Stimulated activated CD4-positive, alpha-beta T cell treated with anti-CD3 and anti-CD28 coated beads, Interleukin-2, amount 100 ng/mL, for 24 hours (primary cell): ENCODE data around the gene HSPA12B.

Experiments used
- DNase-seq, 2 donors: peaks; one replicate each; pipeline ENCODE4 v3.0.0-alpha.2; 2020

HSPA12B gene

DNA sequence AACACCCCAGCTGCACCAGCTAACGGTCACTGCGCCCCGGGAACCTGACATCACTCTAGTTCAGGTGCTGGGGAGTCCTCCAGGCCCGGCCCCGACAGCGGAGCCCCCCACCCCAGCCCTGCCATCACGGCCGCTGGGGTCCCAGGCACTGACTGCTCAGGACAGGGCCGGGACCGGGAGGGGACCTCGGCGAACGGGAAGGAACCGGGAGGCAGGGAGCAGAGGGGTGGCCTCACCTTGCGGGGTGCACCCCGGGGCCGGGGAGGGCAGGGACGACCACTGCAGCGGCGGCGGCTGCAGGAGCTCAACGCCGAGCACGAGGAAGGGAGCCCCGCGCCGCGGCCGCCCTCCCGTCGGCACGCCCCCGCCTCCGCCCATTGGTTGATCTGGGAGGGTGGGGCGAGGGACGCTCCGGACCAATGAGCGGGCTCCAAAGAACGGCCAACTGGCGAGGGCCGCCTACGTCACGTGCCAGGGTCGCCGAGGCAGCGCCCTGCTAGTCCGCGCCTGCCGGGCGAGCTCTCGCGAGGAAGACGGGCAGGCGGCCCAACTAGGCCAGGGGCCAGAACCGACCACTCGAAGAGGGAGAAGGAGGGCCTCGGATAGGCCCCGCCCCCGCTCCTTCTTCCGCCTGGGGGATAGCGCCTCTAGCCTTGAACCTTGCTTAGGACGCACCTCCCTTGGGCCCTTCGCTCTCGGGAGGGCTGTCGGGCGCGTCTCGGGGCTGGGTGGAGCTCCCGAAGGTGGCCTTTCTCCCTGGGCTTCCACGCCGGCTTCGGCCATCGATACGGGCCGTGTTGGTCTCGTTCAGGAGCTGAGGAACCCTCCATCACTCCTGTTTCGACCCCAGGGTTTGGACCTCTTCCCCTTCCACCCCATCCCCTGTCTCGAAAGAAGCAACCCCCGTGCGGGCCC, 35.2 kb downstream of the HSPA12B start, which contains the start of gene ADISSP:
Gene ADISSP, minus strand, starts transcription at position 327 of the 915 bp plus-strand sequence. CDS start 7,653 bp downstream, outside the sequence.
- peak; percentile 97 to 98 for DNase-seq

DNA sequence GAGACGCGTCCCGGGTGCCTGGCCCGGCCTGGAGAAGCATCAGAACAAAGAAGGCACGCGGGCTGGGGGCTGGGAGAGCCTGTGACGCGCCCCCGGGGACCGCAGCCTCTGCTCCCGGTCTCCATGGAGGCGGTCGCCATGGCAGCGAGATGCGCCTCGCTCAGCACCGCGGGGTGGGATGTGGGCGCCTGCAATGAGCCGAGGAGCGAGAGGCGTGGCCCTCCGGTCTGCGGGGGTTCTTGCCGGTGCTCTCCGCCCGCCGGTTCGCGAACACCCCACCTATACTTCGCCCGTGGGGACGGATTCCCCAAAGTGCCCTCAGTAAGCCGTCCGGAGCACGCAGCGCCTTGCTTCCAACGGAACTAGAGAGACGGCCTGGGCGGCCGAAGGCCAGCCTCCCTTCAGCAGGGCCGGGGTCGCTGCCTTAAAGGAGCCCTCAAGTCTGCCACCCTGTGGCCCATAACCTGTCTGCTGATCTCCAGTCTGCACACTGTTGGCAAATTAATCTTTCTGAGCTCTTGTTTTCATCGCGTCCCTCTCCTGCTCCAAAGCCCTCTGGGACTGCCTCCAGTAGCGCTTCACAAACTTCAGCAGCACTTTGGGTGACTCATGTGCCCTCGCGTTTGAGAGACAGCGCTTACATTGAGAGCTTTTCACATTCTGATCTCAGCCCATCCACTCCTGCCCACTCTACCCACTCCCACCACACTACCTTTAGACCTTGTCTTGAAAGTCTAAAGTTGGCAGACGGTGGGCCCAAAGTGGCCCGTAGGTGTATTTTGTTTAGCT, 36.1 kb downstream of the HSPA12B start:
- peak; percentile 82 to 83 for DNase-seq

DNA sequence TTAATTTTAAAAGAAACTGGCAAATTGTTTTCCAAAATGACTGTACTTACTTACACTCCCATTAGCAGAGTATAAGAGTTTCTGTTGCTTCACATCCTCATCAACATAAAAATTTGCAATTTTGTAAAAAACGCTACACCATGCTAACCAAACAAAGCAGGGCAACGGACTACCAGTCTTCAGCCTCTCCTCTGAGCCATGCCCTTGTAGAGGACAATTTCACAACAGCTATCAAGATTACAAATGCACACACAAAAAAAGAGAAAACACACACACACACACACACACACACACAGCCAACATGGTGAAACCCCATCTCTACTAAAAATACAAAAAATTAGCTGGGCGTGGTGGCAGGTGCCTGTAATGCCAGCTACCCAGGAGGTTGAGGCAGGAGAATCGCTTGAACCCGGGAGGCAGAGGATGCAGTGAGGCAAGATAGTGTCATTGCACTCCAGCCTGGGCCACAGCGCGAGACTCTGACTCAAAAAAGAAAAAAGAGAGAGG, 39.1 kb downstream of the HSPA12B start:
- DNase-seq, result no peak

DNA sequence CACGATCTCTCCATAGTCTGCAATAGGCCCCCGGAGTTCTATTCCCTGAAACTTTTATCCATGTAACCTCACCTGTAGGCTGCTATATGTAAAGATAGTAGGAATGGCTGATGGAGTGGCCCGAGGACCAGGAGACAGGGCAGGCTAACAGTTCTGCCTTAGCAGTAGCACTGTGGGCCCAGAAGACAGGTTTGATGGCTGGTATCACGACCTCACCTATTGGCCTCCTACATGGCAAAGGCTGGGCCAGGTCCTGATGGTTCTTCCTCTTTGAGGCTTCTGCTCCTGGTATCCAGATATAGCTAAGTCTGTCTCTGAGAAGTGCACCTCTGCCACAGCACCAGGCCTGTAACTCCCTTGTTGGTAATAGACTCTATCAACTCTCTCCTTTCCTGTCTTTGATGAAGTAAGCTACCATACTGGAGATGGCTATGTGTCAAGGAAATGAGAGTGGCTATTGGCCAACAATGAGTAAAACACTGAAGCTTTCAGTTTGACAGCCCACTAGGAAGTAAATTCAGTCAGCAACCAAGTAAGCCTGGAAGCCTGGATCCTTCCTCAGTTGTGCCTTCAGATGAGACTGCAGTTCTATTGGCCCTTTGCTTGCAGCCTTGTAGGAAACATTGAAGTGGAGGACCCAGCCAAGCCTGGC, 43.1 kb downstream of the HSPA12B start:
- no peak for DNase-seq

DNA sequence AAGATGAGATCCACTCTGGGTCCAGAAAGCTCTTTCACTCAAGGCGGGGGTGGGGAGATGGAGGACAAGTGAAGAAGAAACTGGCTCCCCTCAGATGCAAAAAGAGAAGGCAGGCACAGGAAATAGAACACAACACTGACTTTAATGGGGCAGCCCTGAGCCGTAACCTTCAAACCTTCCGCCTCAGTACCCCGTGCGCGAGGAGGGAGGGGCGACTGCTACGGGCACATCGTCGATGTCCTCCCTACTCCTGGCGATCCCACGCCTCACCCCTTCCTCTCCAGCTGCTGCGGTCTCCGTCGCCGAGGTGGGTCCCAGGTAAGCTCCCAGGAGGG, 44.9 kb downstream of the HSPA12B start:
- no peak for DNase-seq

DNA sequence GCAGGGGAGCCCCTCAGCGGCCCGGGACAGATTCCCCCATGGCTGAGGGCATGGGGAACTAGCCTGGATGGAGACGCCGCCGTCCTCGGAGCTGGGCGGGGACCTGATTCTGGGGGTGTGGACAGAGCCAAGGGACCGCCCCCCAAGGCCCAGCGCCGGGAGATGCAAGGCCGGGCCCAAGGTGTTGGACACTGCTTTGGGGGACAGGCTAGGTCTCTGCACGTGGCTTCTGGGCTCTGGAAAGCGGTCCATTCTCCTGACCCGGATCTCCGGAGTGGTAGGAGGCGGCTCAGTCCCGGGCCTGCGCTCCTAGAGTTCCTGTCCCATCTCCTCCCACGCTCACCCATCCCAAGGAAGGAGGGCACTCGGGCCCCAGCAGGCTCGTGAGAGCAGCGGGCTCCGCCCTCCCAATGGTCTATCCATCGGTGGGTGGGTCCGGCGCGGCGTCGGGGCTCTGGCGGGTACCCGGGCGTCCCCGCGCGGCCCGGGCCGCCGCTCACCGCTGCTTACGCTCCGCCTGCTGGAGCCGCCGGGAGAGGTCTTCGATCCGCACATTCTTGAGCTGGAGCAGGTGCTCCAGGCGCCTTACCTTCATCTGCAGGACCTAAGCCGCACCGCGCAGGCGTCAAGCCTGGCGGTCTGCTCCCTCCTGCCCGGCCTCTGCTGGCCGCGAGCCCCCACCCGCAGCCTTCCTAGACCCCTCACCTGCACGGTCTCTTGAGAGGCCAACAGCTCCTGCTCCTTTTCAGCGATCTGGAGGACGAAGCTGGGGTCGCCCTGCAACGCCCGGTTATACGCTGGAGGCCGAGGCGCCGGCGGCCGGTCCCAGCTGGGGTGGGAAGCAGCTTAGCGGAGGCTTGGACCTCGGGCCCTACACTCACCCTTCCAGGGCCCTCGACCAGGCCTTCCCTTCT, 45.5 kb downstream of the HSPA12B start:
- DNase-seq, result peak; percentile 59 to 72

DNA sequence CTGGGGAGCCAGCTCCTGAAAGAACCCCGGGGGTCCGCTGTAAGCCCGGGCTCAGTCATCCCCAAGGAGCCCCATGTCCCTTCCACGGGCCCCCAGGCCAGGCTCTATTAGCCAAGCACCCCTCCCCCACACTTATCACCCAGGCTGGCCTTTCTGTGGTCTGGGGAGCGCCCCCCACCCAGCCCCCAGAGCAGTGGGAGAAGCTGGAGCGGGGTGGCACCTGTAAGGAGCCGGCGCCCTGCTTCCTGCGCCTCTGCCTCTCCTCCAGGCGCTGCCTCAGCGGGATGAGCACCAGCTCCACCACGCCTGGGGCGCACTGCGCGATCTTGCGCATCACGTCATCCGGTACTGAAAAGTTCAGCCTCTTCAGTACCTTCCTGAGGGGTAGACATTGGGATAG, 46.5 kb downstream of the HSPA12B start:
- DNase-seq, result no peak

DNA sequence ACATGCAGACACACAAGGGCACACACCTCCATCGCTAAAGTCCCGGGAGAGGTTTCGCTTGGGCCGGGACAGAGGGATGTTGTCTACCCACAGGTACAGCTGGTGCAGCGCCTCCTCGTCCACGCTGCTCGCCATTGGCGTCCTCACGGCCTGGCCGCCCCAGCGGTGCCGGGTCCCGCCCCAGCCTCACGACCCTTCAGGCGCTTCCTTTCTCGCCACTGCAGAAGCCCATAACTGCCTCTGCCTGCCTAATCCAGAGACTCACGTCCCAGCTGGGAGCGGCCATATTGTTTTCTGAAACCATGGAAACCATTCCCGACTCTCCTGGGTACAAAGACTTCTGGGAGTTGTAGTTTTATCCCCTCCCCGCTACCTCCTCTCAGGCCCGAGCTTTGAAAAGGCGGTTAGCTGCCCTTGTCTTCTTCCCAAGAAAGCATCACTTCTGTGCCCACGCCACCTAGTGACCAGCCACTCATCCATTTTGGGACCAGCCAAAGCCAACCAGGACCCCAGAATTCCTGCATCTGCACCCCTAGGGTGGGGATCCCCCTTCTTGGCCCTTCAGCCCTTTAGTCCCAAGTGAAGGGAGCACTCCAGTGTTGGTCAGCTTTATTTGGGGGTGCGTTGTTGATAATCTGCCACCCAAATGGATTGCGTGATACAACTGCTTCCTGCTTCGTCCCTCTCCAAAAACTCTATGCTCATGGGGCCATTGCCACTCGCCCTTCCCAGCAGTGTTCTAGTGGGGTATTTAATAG, 48.8 kb downstream of the HSPA12B start, which contains the start of gene SPEF1:
Gene SPEF1, minus strand, starts transcription at position 296 of the 758 bp plus-strand sequence. Its CDS starts 161 bp downstream, at position 135.
- peak; percentile 48 to 57 for DNase-seq

DNA sequence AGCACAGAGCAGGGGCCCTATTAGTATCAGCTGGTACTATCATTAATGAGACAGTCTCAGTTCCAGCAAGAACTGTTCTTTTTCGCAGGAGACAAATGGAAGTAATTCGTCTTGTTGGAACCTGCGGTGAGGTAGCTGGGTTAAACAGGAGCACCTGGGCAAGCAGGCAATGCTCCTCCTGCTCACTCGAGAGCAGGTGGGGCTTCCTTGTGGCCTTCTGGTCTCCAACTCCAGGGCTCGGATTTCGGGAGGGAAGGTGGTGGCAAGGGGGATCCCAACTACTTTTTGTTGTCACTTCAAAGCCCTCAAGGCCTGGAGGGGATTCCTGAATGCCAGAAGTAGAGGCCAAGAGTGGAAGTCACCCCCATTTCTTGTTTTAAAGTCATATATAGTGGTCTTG, 50.1 kb downstream of the HSPA12B start:
- no peak for DNase-seq

DNA sequence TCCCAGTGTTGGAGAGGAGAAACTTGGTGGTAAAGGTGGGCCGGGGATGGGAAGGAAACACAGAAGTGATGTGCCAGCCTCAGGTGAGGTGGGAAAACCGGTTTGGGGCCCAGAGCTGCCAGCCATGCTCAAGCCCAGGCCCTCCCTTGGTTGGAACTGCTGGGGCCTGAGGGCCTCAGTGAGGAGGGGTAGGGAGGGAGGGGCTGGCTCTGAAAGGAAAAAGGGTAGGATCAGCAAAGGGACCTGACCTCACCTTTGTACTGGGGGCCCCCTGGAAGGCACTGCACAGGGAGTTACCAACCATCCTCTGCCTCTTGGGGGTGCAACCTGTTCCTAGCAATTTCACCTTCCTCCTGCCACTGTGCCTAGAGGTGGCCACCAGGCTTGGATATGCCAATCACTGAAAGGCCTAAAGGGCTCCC, 50.6 kb downstream of the HSPA12B start:
- no peak for DNase-seq

DNA sequence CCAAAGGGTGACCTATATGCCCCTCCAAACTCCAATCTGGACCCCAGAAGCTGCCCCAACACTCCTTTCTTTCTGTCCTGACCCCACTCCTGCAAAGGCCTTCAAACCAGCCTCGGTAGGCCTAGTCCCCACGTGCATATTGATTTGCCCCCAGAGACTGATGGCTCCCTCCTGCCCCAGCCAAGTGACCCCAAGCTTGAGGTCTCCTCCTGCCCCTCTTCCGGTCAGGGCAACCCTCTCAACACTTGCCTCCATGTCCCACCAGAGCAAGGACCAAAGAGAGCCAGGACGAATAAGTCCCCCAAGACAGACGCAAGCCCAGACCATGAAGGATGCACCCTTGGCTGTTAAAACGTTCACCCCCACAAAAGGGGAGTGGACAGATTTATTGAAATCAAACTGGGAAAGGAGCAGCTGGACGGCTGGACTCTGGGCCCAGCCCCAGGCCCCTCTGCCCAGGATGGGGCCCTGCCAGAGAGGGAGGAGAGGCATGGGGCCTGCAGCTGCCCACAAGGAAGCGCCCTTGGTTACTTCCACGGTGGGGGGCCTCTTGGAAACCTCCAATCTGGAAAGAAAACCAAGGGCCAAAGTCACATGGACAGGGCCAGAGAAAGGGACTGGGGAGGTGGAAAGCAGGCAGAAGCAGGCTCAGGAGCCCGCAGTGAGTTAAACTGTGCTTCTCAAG, 51.2 kb downstream of the HSPA12B start:
- no peak for DNase-seq

DNA sequence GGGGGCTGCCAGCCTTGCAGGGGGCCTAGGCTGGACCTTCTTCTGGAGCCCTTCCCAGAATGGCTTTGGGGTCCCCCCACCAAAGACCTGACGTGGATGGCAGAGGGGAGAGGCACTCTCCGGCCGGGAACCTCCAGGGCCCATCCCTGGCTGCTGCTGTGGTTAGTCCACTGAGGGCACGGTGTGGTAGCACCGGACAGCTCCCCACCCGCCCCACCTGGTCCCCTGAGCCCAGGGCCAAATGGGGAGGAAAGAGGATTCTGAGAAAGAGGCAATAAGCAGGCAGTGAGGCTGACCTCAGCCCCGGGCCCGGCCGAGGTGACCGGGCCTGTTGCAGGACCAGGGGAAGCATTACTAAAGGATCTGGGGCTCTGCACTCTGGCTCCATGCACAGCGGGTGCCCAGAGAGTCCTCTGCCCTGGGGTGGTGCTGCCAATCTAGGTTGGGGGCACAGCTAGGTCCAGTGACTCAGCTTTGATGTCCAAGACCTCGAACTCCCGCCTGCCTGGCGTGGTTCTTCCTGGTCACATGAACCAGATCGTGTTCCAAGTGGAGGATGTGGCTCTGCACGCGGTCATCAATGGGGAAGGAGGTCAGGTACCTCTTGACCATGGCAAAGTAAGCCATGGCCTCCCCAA, 51.9 kb downstream of the HSPA12B start:
- DNase-seq, result no peak

DNA sequence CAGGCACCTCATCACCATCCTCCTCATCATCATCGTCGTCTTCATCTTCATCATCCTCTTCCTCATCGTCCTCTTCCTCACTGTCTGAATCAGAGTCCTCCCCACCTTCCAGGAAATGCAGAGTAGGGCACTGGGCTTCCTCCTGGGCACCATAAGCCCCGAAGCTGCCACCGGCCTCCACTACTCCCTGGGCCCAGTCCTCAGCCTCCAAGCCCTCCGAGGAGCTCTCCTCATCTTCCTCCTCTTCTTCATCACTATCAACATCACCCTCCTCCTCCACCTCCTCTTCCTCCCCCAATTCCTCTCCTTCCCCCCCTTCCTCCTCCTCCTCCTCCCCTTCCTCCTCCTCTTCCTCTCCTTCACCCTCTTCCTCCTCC, 52.4 kb downstream of the HSPA12B start:
- DNase-seq, result no peak

DNA sequence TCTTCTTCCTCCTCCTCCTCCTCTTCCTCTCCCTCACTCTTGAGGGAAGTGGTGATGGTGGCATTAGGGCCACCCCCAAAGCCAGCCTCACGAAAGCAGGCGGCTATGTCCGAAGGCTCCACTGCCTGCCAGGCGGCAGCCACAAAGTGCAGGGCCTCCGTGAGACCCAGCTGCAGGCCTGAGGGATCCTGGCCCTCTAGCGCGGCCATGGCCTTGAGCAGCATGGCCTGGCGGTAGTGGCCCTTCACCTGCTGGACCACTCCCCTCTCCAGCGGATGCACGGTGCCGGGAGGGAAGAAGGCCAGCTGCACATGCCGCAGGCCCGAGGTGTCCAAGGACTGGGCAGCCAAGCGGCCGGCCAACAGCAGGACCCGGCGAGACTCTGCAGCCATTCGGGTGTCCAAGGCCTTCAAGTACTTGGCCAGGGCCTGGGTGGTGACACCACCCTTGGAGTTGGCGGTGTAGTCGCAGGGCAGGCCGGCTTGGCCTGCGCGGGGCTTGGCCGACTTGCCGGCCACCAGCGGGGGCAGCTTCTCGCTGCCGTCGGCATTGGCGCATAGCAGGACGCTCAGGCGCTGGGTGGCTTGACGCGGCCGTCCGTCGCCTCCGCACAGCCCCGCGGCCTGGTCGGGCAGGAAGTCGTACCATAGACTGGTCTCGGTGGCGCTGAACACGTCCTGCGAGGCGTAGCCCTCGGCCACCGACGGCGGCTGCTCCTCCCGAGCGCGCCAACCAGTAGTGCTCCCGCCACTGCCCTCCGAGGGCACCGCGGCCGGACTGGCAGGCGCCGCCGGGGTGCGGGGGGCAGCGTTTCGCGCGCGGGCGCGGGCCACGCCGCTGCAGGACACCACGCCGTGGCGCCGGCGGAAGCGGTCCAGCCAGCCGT, 53.0 kb downstream of the HSPA12B start:
- no peak for DNase-seq

DNA sequence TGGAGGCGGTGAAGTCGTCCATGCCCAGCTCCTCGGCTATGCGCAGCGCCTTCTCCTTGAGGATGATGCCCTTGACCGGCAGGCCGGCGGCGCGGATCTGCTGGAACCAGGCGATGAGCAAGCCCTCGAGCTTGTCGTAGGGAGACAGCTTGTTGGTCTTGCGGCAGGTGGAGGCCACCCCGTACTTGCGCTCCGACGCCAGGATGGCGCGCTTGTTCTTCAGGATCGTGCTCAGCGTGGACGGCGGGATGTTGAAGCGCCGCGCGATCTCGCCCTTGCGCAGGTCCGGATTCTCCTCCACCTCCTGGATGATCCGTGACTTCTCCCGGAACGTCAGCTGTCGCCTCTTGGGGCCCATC, 53.6 kb downstream of the HSPA12B start:
- peak in 1 of 2 donors; percentile 54 for DNase-seq

DNA sequence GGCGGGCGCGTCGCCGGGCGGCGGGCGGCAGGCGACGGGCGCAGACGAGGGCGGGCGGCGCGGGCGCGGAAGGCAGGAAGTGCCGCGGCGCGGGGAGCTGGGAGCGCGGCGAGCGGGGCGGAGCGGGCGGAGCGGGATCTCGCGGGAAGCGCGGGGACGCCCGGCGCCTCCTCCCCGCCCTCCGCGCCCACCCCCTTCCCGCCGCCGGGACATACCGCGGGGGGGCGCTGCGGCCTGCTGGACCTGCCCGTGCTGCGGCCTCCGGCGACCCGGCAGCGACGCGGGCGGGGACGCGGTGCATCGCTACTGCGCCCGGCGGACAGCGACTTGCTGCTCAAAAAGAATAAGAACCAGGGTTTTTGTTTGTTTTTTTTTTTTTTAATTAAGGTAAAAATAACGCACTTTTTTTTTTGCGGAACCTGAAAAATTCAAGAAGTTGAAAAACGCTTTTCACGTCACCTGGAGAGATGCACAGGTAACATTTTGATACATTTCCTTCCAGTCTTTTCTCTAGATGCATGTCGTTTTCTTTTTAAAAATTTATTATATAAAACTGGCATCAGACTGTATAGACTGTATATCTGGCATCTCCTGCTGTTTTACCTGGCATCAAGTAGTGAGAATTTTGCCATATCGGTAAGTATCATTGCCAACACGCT, 54.3 kb downstream of the HSPA12B start, which contains the start of gene CENPB:
Gene CENPB, minus strand, starts transcription at position 76 of the 659 bp plus-strand sequence. CDS start 257 bp downstream, outside the sequence.
- peak; percentile 93 to 94 for DNase-seq

DNA sequence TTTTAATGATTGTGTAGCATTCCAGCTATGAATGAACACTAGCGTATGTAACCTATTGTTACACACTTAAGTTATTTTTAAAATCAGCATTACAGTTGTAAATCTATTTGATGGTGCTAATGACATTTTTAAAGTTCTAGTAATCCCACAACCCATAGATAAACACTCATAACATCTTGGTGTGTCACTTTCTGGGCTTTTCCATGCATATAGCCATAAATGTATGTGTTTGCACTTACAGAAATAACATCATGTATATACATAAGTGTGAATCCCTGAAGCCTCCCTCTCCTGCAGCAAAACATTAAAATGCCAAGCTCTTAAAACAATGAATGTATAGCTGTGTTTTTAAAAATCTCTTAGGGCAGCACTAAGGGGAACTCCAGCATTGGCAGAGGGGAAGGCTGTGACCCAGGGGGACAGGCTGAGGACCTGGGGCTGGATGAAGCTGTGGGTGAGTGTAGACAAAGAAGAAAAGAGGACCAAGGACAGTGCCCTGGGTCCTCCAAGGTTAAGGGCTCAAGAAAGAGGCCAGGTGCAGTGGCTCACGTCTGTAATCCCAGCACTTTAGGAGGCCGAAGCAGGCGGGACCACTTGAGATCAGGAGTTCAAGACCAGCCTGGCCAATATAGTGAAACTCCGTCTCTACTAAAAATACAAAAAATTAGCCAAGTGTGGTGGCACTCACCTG, 55.0 kb downstream of the HSPA12B start:
- no peak for DNase-seq
